HG03097 (cell line): ENCODE data around the gene STXBP5L.
"Not testable (repeated sequence)": the region's sequence is repeated elsewhere in the genome, so short reads cannot be mapped to it uniquely, and the experiment has no call there.

Experiments
- ATAC-seq: cut with Tn5 transposase; IDR thresholded peaks from one replicate; pipeline ENCODE4 v1.9.1; 2021; ENCODE audit not compliant: unreplicated experiment, low FRiP score

STXBP5L gene

GRCh38 chr3:121223116-121223515 is 315.1 kb downstream of the STXBP5L start:
- ATAC-seq, result no peak

GRCh38 chr3:121228971-121229370 is 321.0 kb downstream of the STXBP5L start:
- no peak for ATAC-seq

DNA sequence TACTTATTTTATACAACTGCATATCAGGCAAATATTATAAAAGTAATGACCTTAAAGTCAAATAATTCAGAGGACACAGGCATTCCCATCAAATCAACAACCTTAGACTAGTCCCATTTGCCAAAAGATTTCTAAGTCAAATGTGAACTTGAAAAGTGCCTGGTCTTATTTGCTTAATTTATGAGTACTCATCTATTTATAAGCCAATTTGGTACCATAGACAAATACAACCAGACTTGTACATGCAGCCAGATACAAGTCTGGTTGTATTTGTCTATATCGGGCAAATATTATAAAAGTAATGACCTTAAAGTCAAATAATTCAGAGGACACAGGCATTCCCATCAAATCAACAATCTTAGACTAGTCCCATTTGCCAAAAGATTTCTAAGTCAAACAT is 322.2 kb downstream of the STXBP5L start:
- not testable (repeated sequence) for ATAC-seq

DNA sequence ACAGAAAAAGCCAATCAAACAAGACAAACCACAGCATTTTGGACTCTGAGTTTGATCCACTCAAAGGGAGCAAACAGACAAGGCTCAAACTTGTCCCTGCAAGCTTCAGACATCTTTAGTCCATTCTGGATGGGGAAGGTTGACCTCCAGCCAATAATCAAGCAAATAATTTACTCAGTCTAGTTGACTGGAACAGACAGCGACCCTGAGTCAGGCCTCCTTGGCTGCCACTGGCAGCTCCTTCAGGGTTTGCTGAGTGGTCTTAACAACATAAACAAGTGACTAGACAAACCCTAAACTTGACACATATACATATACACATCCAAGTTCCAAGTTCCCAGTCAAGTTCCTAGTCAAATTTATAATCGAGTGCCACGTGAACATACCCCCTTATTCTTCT is 323.9 kb downstream of the STXBP5L start:
- ATAC-seq, result no peak

GRCh38 chr3:121232309-121233225 is 324.6 kb downstream of the STXBP5L start:
- no peak for ATAC-seq

DNA sequence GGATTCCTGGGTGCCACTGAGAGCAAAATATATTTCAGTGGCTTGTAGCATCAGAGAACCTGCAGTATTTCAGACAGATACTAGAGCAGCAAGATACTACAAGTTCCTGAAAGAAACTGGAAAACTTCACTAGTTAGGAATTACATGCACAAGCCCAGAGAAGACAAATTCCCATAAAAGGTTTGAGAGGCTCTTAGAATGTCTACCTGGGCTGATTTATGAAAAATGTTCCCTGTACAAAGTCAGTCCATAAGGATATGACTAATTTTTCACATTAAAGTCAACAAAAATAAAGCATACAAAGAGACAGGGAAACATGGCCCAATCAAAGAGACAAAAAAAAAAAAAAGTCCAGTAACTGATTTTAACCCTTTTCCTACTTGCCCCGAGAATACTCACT is 335.2 kb downstream of the STXBP5L start:
- ATAC-seq, result no peak

DNA sequence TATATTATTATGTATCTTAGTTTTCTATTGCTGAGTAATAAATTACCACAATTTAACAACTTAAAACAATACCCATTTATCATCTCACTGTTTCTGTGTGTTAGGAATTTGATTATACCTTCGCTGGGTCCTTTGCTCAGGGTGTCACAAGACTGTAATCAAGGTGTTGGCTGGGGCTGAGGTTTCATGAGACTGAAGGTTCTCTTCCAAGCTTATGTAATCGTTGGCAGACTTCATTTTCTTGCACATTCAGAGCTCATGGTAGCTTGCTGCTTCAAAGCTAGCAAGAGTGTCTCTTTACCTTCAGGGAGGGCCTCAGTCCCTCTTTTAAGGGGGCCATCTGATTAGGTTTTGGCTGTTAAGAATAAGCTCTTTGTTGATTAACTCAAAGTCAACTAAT is 344.7 kb downstream of the STXBP5L start:
- ATAC-seq, result no peak

GRCh38 chr3:121269389-121269788 is 361.4 kb downstream of the STXBP5L start:
- ATAC-seq, result no peak

GRCh38 chr3:121274411-121274810 is 366.4 kb downstream of the STXBP5L start:
- ATAC-seq, result no peak

DNA sequence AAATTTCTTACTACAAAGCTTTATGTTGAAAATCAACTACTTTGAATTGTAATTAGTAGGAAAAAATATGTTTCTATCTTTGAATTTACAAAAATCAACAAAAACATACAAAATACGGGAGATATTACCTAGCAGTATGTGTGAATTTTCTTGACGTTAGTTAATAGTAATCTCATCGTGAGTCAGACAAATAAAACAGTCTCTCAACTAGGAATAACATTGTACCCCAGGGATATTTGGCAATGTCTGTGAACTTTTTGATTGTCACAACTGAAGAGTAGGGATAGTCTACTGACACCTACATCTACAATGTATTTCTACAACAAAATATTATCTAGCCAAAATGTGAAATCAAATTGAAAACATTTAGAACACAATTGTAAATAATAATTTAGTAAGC is 387.4 kb downstream of the STXBP5L start:
- no peak for ATAC-seq

GRCh38 chr3:121295979-121296378 is 388.0 kb downstream of the STXBP5L start:
- ATAC-seq, result no peak

GRCh38 chr3:121324320-121324719 is 416.3 kb downstream of the STXBP5L start:
- no peak for ATAC-seq

- no peak for ATAC-seq
Measured at GRCh38 chr3:121330118-121330517, 422.1 kb downstream of the STXBP5L start.

DNA sequence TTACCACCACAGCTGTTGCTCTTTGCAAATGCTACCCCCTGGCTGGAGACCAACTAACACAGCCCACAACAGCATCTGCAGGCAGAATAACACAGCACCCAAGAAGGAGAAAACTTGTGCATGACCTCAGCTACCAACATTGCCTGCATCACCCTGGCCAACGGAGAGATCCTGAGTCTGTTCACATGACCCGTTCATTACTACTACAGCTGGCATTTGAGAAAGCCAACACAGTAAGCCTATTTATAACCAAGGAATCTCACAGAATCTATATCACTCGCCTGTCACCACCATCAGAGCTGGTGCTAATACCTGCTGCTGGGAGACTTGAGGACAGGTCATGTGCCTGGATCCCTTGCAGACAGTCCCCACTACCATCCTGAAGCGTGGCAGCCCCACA is 422.6 kb downstream of the STXBP5L start:
- no peak for ATAC-seq

GRCh38 chr3:121355960-121356359 is 448.0 kb downstream of the STXBP5L start:
- ATAC-seq, result not testable (repeated sequence)

DNA sequence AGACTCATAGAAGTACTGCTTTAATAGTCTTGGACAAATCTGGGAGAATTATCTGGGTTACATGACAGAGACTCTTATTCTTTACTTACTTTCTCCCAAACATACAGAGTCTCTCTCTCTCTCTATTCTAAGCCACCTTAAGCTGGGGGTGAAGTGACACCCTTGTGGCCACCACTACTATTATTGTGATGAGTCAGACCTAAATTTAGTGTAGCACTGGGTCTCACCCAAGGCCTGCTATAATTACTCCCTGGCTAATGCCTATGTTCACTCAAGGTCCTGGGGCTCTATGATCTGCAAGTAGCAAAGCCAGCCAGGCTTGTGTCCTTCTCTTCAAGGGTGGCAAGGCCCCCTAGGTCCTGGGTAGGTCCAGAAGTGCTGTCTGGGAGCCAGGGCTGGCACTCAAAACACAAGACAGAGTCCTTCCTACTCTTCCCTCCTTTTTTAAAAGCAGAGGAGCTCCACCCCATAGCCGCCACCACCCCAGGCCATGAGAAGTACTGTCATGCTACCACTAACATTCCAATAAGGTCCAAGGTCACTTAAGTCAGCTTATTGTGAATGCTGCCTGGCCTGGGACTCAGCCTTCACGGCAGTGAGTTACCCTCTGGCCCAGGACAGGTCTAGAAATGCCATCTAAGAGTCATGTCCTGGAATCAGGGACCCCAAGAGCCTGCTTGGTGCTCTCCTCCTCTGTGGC is 454.2 kb downstream of the STXBP5L start:
- ATAC-seq, result no peak

GRCh38 chr3:121388308-121388707 is 480.3 kb downstream of the STXBP5L start:
- not testable (repeated sequence) for ATAC-seq

- not testable (repeated sequence) for ATAC-seq
Measured at GRCh38 chr3:121395967-121396366, 488.0 kb downstream of the STXBP5L start.

- ATAC-seq, result not testable (repeated sequence)
Measured at GRCh38 chr3:121398051-121398450, 490.0 kb downstream of the STXBP5L start.

GRCh38 chr3:121399820-121400219 is 491.8 kb downstream of the STXBP5L start:
- ATAC-seq, result no peak

DNA sequence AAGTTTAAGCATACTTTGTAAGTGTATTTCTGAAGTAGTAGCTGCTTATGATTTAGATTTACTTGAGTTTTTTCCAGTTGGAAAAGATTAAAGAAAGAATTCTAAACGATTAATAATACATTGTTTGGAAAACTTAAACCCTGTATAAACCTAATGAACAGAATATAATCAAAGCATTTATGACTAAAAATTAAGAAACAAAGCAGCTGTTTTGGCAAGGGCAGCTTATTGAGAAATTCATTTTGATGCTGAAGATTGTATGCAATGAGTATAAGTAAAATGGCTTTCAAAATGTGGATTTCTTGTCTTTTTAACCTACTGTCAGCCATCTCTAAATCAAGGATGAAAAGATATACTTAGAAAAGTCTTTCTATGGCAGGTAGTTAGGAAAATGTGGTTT is 497.6 kb downstream of the STXBP5L start:
- no peak for ATAC-seq

GRCh38 chr3:121411523-121411922 is 503.5 kb downstream of the STXBP5L start:
- ATAC-seq, result no peak
